Chondrocyte (in vitro differentiated cells): ENCODE measurements around the gene NFKBIZ. TPM values are rescaled to one million over a fixed set of nuclear protein-coding genes. Genes with fewer than 3 reads are reported as not detected.

ENCODE experiments used
- DNase-seq: peaks from one replicate; pipeline ENCODE4 v3.0.0; 2021; ENCODE audit warnings: mixed read lengths, low spot score
- H3K27ac Mint-ChIP-seq: one replicate; pipeline ENCODE4 v1.8.0; 2021; ENCODE audit warnings: mild to moderate bottlenecking, moderate library complexity, mixed read lengths; ENCODE audit not compliant: unreplicated experiment
- H3K27me3 Mint-ChIP-seq: 2 replicates; pipeline ENCODE4 v1.8.0; 2021; ENCODE audit warnings: low read depth, mixed read lengths
- H3K36me3 Mint-ChIP-seq: 2 replicates; pipeline ENCODE4 v1.8.0; 2021; ENCODE audit warnings: low read depth, mixed read lengths
- H3K4me1 Mint-ChIP-seq: 2 replicates; pipeline ENCODE4 v1.8.0; 2021; ENCODE audit warnings: low read depth, mild to moderate bottlenecking, mixed read lengths
- H3K4me3 Mint-ChIP-seq: one replicate; pipeline ENCODE4 v1.8.0; 2021; ENCODE audit warnings: mild to moderate bottlenecking, moderate library complexity, mixed read lengths; ENCODE audit not compliant: unreplicated experiment
- H3K9me3 Mint-ChIP-seq: 2 replicates; pipeline ENCODE4 v1.8.0; 2021; ENCODE audit warnings: low read depth, mixed read lengths
- total RNA-seq: library from RNA; stranded (reverse); gene quantifications from 3 replicates; pipeline ENCODE4 v1.2.1, GENCODE V29; 2021
- TF ChIP-seq, protein P1 (sequence below): fragments of 200-600 bp; sonication (generic); IDR thresholded peaks from 2 replicates; pipeline ENCODE4 v1.5.0; 2021; ENCODE audit warnings: antibody characterized with exemption, mild to moderate bottlenecking, moderate library complexity

NFKBIZ gene
- total RNA-seq, 1 donor from 2014 or later, result 18.9 TPM

GRCh38 chr3:101846709-101847108 lies 2.6 kb upstream of the NFKBIZ start:
- no peak for DNase-seq
- TF ChIP-seq, protein P1, sequence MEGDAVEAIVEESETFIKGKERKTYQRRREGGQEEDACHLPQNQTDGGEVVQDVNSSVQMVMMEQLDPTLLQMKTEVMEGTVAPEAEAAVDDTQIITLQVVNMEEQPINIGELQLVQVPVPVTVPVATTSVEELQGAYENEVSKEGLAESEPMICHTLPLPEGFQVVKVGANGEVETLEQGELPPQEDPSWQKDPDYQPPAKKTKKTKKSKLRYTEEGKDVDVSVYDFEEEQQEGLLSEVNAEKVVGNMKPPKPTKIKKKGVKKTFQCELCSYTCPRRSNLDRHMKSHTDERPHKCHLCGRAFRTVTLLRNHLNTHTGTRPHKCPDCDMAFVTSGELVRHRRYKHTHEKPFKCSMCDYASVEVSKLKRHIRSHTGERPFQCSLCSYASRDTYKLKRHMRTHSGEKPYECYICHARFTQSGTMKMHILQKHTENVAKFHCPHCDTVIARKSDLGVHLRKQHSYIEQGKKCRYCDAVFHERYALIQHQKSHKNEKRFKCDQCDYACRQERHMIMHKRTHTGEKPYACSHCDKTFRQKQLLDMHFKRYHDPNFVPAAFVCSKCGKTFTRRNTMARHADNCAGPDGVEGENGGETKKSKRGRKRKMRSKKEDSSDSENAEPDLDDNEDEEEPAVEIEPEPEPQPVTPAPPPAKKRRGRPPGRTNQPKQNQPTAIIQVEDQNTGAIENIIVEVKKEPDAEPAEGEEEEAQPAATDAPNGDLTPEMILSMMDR, result no peak
- H3K4me1 Mint-ChIP-seq, result peaks cover 31% of the 10 kb centered on the region
- H3K4me3 Mint-ChIP-seq, result no peak overlapping the region
- peaks cover 6% of the 10 kb centered on the region for H3K36me3 Mint-ChIP-seq
- peaks cover 8% of the 10 kb centered on the region for H3K9me3 Mint-ChIP-seq
- H3K27me3 Mint-ChIP-seq, result no peaks in the 10 kb centered on the region
- no peak overlapping the region for H3K27ac Mint-ChIP-seq

DNA sequence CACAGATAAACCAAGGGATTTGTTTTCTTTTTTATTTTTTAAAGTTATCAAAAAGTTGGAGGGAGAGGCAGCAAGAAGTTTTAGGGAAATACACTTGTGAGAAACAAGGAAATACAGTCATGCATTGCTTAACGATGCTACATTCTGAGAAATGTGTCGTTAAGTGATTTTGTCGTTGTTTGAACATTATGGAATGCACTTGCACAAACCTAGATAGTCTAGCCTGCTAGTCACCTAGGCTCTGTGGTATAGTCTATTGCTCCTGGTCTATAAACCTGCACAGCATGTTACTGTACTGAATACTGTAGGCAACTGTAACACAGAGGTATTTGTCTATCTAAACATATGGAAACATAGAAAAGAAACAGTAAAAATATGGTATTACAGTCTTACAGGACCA lies 2.0 kb upstream of the NFKBIZ start:
- DNase-seq, result no peak
- Mint-ChIP-seq H3K27ac (no peak overlapping the region), H3K36me3 (peaks cover 9% of the 10 kb centered on the region), H3K4me3 (no peak overlapping the region), H3K9me3 (peaks cover 3% of the 10 kb centered on the region), H3K27me3 (no peaks in the 10 kb centered on the region), H3K4me1 (peaks cover 31% of the 10 kb centered on the region)
- TF ChIP-seq, protein P1, result no peak

- no peaks in the 10 kb centered on the region for H3K27me3 Mint-ChIP-seq
- H3K27ac Mint-ChIP-seq, result peak overlapping the region; percentile 91
- peaks cover 35% of the 10 kb centered on the region for H3K4me1 Mint-ChIP-seq
- peak overlapping the region; percentile 67 for H3K4me3 Mint-ChIP-seq
- peaks cover 18% of the 10 kb centered on the region for H3K36me3 Mint-ChIP-seq
- no peaks in the 10 kb centered on the region for H3K9me3 Mint-ChIP-seq
- TF ChIP-seq, protein P1, result no peak
- DNase-seq, result no peak
Observed at GRCh38 chr3:101848326-101848725, 988 bp upstream of the NFKBIZ start.

GRCh38 chr3:101849714-101850245 lies 466 bp downstream of the NFKBIZ start:
- peaks cover 46% of the 10 kb centered on the region for H3K4me1 Mint-ChIP-seq
- peak overlapping the region; percentile 92 for H3K27ac Mint-ChIP-seq
- peaks cover 29% of the 10 kb centered on the region for H3K36me3 Mint-ChIP-seq
- TF ChIP-seq, protein P1, result peak; percentile 65
- H3K27me3 Mint-ChIP-seq, result no peaks in the 10 kb centered on the region
- peak overlapping the region; percentile 93 for H3K4me3 Mint-ChIP-seq
- peak; percentile 92 for DNase-seq
- H3K9me3 Mint-ChIP-seq, result no peaks in the 10 kb centered on the region

DNA sequence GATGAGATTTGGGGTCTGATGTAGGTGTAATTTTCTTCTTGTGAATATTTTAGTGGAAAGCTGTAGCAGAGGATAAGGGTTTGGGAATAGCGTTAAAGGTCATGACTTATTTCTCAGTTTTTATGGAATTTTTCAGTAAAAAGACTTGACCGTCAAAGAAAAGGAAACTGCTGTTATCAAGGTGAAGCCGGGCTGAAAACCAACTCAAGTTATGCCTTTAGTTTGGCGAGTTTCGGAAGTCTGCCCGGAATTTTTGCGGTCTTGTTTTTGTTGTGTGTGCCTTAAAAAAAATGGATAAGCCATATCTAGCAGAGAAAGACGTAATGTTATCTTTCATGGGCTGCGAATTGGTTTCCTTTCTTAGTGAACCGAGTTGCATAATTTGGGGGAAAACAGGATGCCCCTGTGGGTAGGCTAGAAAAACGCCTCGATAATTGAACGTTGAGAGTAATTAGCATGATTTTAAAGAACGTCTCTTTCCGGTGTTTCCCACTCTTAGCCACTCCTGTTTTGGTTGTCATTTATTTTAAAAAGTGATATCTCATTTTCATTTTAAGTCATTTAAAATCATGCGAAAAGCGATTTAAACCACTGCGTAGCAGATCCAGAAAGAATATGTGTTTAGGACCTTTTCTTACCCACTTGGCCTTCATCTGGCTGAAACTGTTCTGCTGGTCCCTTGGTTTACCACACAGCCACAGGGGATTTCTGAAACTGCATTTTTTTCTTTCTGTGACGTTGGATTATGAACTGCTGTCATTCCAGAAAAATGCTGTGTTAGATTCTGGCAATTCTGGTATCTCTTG lies 1.1 kb downstream of the NFKBIZ start:
- DNase-seq, result no peak
- Mint-ChIP-seq H3K4me3 (peak overlapping the region; percentile 93), H3K36me3 (peaks cover 35% of the 10 kb centered on the region), H3K4me1 (peaks cover 46% of the 10 kb centered on the region), H3K27ac (peak overlapping the region; percentile 92), H3K9me3 (no peaks in the 10 kb centered on the region), H3K27me3 (no peaks in the 10 kb centered on the region)
- TF ChIP-seq, protein P1, result no peak
